Measurements from ENCODE around the gene THUMPD3. TPM values are rescaled to one million over a fixed set of nuclear protein-coding genes. Genes with fewer than 3 reads are reported as not detected.

Gene THUMPD3
- total and polyA plus RNA-seq, 9 of the 15 experiments (the other 6 are each of a cell fraction or from before 2014, with no cell fraction given) = 58.3 to 132 (median 113) TPM

GRCh38 chr3:9422712-9423424, 60.0 kb downstream of the THUMPD3 start (continued):
- TF ChIP-seq SIN3A (IDR thresholded peaks at IDR 0.05; ENCODE audit: borderline replicate concordance in 2 of 2, control insufficient read depth in 1 of 2, low read depth in 2 of 2, low read length in 2 of 2) = no peak
- no peak for TF ChIP-seq FUS (optimal IDR thresholded peaks at IDR 0.05; ENCODE audit: low read depth, low read length)
- peak; percentile 69; the same call in 1 of the 2 replicates for TF ChIP-seq L3MBTL2 (IDR thresholded peaks at IDR 0.05)
- peak; percentile 88; the same call in 1 of the 2 replicates for TF ChIP-seq HDGF (IDR thresholded peaks at IDR 0.05)
- TF ChIP-seq NBN (IDR thresholded peaks at IDR 0.05; ENCODE audit: low read depth) = peak; percentile 97; the same call in 1 of the 2 replicates
- TF ChIP-seq TAF7 (tag; IDR thresholded peaks at IDR 0.05) = peak; percentile 66; the same call in 1 of the 2 replicates
- no peak for TF ChIP-seq ZNF3 (CRISPR knock-in tag; IDR thresholded peaks at IDR 0.05)
- TF ChIP-seq CGGBP1 (CRISPR knock-in tag; IDR thresholded peaks at IDR 0.05) = no peak
- no peak for TF ChIP-seq BRCA1 (IDR thresholded peaks at IDR 0.05)
- no peak for TF ChIP-seq BRCA1 (CRISPR knock-in tag; IDR thresholded peaks at IDR 0.05)
- TF ChIP-seq ID3 (CRISPR knock-in tag; IDR thresholded peaks at IDR 0.05) = no peak; the same call in 1 of the 2 replicates
- peak; percentile 91 for TF ChIP-seq ID3 (tag; IDR thresholded peaks at IDR 0.05)
- no peak for TF ChIP-seq GABPB2 (CRISPR knock-in tag; conservative IDR thresholded peaks at IDR 0.05)
- peak; percentile 31; the same call in 1 of the 2 replicates for TF ChIP-seq GMEB1 (CRISPR knock-in tag; IDR thresholded peaks at IDR 0.05)
- TF ChIP-seq ZNF212 (CRISPR knock-in tag; IDR thresholded peaks at IDR 0.05) = no peak
- no peak for TF ChIP-seq ZNF282 (CRISPR knock-in tag; IDR thresholded peaks at IDR 0.05)
- TF ChIP-seq EP300 (IDR thresholded peaks at IDR 0.05; ENCODE audit: low read length) = peak; percentile 87
- TF ChIP-seq ZNF707 (CRISPR knock-in tag; conservative IDR thresholded peaks at IDR 0.05) = no peak
- TF ChIP-seq POLR2H (tag; IDR thresholded peaks at IDR 0.05; ENCODE audit: low read depth) = peak; percentile 18; the same call in 1 of the 2 replicates
- TF ChIP-seq ZNF175 (CRISPR knock-in tag; IDR thresholded peaks at IDR 0.05; ENCODE audit: low read depth) = peak; percentile 75; the same call in 1 of the 2 replicates
- no peak for TF ChIP-seq MCM2 (IDR thresholded peaks at IDR 0.05; ENCODE audit: low read depth)
- peak in 1 of 2 experiments; percentile 77; a peak in 2 of 4 replicates for TF ChIP-seq TBL1XR1 (IDR thresholded peaks at IDR 0.05; ENCODE audit: low read length in 2 of 2)
- TF ChIP-seq MNT (conservative IDR thresholded peaks at IDR 0.05) = peak; percentile 36 to 74; a peak in 2 of 4 replicates
- no peak for TF ChIP-seq NUFIP1 (IDR thresholded peaks at IDR 0.05; ENCODE audit: partially characterized antibody)
- peak; percentile 85 for TF ChIP-seq MYC (IDR thresholded peaks at IDR 0.05; ENCODE audit: low read depth, low read length)
- TF ChIP-seq MYC (CRISPR knock-in tag; IDR thresholded peaks at IDR 0.05; ENCODE audit: borderline replicate concordance, low read depth) = peak; percentile 68; the same call in 1 of the 2 replicates
- TF ChIP-seq RFX1 (IDR thresholded peaks at IDR 0.05) = peak; percentile 15; the same call in 1 of the 2 replicates
